NCI-H2227 (cell line): ENCODE measurements around the gene JAKMIP2.

Source experiments
- DNase-seq: peaks from one replicate; lab custom pipeline; 2025; ENCODE audit not compliant: unreplicated experiment; lab: John Stamatoyannopoulos, UW

The JAKMIP2 gene

DNA sequence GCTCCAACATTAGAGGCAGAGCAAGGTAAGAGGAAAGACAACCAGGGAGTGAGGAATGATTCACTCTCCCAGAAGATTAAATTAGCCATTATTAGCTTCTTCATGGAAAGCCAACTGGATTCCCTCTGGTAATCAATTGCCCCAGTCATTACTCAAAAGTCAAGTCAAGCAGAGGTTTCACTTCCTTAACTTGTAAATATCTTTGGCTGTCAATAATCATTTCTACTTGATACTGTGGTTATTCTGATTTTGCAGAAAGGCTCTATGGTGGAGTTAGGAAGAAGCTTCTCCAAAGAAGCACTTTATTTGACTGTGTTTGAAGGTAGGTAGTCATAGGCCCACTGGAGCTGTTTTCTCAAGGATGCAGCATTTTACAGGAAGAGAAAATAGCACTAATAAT lies 78.0 kb downstream of the JAKMIP2 start:
- DNase-seq, result no peak

- no peak for DNase-seq
Observed at GRCh38 chr5:147701468-147701867, 81.1 kb downstream of the JAKMIP2 start.

- no peak for DNase-seq
Observed at GRCh38 chr5:147699496-147700088, 82.9 kb downstream of the JAKMIP2 start.

DNA sequence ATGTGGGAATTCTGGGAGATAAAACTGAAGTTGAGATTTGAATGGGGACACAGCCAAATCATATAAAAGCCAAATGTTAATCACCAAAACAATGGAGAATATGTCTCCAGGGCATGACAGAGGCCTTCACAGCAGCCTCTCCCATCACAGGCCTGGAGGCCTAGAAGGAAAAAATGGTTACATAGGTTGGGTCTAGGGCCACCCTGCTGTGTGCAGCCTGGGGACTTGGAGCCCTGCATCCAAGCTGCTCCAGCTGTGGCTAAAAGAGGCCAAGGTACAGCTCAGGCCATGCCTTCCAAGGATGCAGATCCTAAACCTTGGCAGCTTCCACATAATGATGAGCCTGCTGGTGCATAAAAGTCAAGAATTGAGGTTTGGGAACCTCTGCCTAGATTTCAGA lies 85.1 kb downstream of the JAKMIP2 start:
- no peak for DNase-seq

DNA sequence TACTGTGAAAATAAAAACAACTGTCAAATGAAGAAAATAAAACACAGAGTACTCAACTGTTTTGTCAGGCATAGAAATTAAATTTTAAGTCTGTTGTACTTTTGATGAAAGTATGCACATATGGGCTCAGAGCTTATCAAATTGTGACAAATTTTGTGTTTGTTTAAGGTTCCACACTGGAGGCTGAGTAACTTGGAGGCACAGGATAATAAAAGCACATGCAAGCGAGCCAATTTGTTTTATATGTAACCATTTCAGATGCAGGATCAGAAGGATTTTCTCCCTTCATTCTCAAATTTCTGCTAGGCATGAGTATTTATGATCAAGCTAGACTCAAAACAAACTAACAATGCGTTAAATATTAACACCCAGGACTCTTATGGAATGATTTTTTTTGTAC lies 87.8 kb downstream of the JAKMIP2 start:
- DNase-seq, result no peak

- no peak for DNase-seq
Observed at GRCh38 chr5:147693233-147693632, 89.3 kb downstream of the JAKMIP2 start.

DNA sequence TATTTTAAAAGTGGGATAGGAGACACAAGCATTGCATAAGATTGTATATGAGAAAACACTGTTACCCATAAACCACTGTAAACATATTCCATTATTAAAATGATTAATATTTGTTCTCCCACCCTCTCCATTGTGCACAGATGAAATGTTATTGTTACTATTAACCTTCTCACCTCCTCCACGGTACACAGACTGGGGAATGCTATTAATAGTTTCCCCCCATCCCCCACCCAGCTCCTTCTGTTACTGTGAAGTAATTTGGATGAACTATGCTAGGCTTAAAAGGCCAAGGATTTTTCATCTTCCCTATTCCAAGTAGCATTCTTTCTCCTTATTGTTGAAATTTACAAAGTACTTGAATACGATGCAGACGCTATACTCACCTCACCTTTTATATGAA lies 91.4 kb downstream of the JAKMIP2 start:
- no peak for DNase-seq

GRCh38 chr5:147690595-147690994 lies 91.9 kb downstream of the JAKMIP2 start:
- no peak for DNase-seq

- no peak for DNase-seq
Observed at GRCh38 chr5:147689426-147689825, 93.1 kb downstream of the JAKMIP2 start.

DNA sequence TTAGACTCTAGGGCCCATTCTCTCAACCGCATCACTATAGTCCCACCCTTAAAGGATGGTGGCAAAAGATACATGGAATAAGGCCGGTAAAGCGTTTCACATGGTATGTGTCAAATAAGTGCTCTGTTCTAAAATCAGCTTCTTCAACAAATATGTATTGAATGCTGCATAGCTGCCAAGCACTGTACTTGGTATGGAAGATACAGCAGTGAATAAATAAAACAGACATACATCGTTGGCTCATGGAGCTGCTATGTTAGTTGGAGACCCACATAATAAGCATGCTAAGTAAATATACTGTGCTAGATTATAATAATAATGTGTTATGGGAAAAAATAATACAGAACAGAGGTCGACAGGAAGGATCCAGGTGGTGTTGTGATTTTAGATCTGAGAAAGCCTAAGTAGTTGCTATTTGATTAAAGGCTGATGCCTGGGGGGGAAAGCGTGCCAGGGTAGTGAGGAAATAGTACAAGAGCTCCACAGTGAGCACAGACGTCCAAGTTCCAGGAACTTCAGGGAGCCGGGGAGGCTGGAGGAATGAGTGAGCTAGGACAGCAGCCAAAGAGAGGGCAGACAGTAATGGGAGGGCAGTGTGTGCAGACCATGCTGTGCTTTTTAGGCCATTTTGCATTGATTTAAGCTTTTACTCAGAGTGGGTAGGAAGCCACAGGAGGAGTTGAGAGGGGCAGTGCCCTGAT lies 93.7 kb downstream of the JAKMIP2 start:
- DNase-seq, result peak; percentile 39

DNA sequence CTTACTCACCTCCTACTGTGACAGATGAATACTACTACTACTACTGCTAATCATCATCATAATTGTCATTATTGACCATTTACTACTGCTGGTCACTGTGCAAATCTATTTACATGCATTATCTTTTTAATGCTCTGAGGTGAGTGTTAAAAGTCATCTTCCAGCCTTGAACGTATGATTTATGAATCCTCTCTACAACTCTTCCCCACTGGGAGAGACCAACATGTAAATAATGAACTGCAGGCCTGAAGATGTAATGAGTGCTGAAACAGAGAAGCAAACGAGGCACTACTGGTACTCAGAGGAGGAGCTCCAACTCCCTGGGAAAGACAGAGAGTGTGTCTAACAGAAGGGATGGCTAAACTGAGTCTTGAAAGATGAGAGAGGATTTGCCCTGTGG lies 95.4 kb downstream of the JAKMIP2 start:
- peak; percentile 40 for DNase-seq

DNA sequence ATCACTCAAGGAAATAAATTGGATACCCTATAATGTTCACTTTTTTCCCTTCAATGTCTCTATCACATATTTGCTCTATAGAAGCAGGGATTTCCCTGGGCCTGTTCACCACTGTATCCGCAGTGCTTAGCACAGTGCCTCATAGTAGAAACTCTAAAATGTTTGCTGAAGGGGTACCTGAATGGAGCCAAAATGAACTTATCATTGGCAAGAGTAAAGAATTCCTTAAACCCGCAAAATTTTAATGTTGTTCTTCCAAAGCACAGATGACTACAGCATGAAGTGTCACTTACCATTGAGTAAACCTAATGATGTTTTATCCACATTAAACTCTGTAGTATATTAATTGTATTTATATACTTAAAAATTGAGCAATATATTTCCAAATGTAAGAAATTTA lies 96.1 kb downstream of the JAKMIP2 start:
- DNase-seq, result no peak

DNA sequence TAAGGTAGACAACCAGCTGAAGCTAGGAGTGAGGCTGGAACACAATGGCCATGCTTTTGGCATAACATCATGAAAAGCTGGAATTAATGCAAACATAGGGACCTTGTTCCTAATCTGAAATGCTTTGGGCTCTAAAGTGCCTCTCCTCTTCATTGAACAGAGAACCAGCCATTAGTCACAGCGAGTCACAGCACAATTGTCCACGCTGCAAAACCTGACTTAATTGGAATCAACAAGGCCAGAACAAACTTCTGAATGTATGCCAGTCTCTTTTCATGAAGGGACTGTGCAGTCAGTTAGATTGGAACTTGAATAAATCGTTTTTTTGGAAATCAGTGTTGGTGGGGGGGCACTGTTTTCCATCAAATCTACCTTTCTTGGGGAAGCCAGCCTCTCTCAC lies 96.5 kb downstream of the JAKMIP2 start:
- DNase-seq, result no peak

GRCh38 chr5:147675168-147675567 lies 107.4 kb downstream of the JAKMIP2 start:
- no peak for DNase-seq

DNA sequence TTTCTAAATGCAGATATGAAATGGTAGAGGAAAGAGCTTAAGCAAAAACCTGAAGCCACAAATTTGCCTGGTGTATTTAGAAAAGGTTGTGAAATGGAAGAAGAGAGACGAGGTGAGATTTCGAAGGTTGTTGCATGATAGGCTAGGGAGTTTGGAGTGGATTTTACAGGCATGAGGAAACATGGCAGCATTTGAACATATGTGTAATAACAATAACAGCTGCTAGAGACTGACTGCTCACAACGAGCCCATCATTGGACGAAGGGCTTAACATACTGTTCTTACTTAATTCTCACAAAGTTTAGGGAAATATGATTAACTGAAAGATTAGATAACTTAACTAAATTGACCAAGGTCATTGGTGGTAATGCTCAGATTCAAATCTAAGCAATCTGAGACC lies 108.1 kb downstream of the JAKMIP2 start:
- DNase-seq, result no peak

DNA sequence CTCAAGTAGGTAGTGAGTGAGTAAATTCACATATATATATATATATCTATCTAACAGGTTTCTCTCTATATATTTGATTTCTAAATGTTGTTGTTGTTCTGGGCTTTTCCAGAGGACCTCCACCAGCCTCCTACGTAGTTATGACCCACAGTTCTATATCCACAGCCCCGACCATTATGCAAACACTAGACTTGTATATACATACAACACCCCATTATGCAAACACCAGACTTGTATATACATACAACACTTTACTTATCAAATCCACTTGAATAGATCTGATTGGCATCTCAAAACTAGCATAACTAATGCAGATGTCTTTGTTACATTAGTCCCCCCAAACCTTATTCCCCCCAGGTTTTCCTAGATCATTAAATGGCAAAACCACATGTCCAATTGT lies 108.7 kb downstream of the JAKMIP2 start:
- no peak for DNase-seq

DNA sequence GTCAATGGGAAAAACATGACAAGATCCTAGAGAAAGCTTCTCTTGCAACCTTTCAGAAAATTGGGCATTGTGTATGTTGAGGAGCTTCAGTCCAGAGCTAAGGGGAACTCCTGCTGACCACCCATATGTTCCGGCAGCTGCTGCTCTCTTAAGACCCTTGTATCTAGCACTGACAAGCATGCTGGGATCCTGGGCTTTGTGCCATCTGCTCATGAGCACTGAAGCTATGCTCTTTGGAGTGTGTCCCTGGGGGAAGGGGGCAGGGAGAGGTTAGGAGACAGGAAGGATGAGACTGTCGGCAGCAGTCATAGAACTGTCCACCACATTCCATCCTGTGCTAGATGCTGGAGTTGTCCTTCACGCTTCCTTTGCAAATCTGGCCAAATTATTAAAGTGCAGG lies 109.3 kb downstream of the JAKMIP2 start:
- no peak for DNase-seq

DNA sequence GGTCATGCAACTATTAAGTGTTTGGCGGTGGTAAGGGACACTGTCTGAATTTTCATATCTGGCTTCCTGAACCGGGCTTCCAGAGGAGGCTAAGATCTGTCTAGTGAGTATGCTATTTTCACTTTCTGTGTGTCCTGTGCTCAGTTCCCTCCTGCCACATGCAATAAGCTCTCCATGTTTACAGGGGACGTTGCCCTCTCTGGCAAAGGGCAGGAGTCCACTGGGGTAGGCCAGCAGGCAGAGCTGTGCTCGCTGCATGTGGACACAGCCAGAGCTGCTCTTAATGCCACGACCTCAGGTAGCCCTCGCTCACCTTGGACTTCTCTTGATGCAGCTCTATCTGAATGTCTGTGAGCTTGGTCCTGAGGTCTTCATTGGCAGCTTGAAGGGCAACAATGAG lies 111.2 kb downstream of the JAKMIP2 start:
- DNase-seq, result no peak

- no peak for DNase-seq
Observed at GRCh38 chr5:147670815-147671214, 111.7 kb downstream of the JAKMIP2 start.

DNA sequence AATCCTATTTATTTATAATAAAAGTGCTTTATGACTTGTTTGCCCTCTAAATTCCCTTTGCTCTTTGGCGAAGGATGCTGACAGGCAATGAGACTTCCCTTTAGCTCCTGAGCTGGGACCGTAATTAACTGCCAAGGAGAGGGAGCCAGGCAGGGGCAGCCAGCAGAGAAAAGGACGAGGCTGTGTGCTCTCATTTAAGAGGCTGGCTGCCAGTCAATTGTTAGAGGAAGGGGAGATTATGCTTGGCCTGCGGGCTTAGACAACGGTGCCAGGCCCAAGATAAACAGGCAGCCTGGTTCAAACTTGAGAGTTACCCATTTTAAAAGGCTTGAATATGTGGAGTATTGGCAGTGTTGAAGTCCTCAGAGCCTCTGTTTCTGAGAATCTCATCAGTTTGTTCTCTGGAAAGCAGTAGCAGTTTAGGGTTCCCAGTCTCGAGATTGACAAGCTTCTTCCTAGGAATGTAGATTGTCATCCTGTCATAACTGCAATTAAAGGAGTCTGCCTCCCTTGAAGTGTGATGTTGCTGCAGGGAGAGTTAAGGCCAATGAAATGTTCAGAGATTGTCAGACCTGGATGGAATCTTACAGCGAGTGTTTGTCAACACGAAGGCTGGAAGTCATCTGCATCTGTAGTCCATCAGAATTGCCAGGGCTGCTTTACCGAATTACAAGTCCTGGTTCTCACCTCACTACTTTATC lies 113.2 kb downstream of the JAKMIP2 start:
- DNase-seq, result peak; percentile 15

DNA sequence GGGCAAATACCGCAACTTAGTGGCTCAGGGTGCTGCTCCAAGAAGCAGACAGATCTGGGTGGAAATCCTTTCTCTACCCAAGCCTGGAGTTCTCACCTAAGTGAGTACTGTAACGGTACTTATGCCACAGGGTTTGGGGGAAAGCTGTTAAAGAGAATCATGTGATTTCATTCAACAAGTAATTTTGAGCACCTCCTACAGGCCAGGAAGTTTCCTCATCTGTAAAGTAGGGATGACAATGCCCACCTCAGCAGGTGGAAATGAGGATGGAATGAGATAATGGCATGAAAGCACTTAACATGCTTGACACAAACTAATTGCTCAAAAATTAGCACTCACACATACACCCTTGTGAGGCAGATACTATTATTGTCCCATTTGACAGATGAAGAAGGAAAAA lies 114.1 kb downstream of the JAKMIP2 start:
- no peak for DNase-seq

- DNase-seq, result no peak
Observed at GRCh38 chr5:147667363-147667762, 115.2 kb downstream of the JAKMIP2 start.
